ENCODE results near the gene IL9R.
A peak's percentile ranks its signal among the peaks of the same experiment; 100 is the strongest.
"Not testable (repeated sequence)": the region's sequence is repeated elsewhere in the genome, so short reads cannot be mapped to it uniquely, and the experiment has no call there.

IL9R gene

DNA sequence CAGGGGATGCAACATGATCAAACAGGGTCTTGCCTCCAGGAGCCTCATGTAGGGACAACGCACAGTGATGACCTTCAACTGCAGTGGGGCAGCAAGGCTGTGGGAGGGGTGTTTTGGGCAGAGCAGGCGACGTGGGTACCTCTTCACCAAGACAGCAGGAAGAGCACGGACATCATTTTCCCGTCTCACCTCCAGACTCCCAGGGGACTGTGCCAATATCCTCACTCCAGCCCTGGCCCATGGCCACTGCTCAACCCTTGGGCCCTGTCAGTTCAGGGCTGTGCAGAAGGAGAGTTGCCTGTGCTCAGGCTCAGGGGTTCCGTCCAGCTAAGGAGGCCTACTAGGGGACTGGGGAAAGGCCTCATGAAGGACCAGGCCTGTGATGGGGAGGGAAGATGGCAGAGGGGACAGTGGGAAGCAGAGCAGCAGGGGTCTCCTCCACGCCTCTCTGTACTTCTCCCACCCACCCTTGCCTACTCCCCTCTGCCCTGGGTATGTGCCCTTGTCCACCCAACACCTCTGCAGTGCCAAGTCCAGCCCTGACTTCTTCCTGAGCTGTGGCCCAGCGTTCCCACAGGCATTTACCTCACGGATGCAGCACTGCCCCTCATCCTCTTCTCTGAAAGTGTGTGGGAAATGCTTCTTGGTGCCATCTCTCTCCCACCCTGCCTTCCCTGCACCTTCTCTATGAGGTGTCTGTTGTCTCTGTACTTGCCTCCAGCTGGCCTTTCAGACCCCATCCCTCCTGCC is 1.4 kb downstream of the IL9R start:
- no peak for DNase-seq

DNA sequence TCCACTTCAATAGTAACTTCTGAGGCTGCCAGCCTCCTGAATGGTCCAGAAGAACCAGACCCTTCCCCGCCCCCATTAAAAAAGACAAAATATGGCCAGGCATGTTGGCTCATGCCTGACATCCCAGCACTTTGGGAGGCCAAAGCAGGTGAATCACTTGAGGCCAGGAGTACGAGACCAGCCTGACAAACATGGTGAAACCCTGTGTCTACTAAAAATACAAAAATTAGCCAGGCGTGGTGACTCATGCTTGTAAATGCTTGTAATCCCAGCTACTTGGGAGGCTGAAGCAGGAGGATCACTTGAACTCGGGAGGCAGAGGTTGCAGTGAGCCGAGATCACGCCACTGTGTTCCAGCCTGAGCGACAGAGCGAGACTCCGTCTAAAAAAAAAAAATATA is 2.3 kb downstream of the IL9R start:
- DNase-seq = not testable (repeated sequence)

DNA sequence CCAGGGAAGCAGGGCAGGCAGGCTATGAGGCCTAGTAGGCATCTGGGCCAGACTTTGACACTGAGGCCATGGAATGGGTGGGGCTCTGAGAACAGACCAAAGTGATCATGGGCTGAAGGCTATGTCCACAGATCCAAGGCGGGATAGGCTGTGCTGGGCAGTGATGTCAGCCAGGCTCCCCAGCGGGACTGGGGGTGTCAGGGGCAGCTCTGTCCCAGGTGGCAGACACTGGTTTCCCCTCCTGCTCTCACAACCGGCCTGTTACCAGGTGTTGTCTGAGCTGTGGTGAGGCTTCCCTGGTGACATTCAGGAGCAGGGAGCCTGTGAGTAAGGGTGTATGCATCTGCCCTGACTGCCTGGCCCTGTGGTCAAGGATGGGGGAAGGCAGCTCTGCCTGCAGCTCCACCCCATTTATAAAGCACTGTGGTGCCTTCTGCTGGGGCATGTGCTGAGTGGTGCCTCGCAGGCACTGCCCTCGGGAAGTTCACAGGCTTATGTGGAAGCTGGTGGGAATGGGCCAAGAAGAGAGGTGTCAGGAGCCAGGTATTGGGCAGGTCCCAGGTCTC is 2.9 kb downstream of the IL9R start:
- DNase-seq = peak; percentile 70

DNA sequence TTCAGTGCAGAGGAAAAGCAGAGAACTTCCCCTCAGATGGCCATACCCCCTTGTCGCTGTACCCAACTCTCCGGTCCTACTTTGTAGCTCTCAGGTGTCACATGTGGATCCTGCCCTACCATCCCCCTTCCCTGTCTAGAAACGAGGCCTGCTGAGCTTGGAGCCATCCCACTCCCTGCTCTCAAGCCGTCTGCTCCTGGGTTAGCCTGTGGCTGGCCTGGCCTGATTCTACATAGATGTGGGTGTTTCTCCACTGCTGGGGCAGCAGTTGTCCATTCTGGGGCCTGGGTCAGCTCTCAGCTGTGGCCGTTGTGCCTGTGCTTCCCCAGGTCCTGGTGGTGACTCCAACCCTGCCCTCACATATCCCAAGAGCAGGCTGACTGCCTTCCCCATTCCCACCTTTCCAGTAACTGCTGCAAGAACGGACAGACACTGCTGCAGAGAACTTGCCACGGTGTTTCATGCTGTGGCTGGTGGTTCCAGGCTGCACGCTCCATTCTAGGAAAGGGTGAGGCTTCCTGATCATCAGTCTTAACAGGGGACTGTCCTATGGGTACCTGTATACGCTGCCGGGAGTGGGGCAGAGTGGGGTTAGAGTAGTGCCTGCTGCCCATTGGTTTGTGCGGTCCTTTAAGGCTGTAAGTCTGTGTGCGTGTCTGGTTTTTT is 3.6 kb downstream of the IL9R start:
- peak; percentile 42 for DNase-seq

DNA sequence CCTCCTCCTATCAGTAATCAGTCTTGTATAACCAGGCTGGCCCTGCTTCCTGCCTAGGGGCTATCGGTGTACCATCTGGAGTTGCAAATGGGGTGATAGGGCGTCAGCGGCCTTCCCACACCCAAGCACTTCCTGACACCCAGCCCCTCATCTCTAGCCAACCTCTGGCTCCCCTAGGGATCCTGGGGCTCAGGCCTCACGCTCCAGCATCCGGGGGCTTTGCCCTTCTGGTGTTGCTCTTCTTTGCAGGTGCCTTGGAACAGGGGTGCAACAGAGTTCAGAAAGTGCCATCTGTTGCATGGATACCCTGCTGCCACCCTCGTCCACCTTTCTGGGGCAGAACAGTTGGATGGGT is 4.1 kb downstream of the IL9R start:
- DNase-seq = no peak

DNA sequence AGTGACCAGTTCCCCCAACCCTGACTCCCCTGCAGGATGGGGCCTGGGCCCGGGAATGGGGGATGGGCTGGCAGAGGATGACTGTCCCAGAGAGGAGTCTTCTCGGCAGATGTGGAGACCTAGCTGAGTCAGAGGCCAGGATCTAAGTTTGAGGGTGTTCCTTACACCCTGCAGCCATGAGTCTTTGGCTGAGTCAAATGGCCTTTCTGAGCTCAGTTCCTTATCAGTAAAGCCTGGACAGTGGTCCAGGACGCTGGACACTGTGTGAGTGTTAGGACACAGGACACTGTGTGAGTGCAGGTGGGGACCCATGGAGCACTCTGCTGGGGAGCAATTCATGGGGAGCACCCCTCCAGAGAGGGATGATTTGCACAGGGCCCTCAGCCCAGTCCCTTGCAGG is 5.0 kb downstream of the IL9R start:
- peak; percentile 55 for DNase-seq

DNA sequence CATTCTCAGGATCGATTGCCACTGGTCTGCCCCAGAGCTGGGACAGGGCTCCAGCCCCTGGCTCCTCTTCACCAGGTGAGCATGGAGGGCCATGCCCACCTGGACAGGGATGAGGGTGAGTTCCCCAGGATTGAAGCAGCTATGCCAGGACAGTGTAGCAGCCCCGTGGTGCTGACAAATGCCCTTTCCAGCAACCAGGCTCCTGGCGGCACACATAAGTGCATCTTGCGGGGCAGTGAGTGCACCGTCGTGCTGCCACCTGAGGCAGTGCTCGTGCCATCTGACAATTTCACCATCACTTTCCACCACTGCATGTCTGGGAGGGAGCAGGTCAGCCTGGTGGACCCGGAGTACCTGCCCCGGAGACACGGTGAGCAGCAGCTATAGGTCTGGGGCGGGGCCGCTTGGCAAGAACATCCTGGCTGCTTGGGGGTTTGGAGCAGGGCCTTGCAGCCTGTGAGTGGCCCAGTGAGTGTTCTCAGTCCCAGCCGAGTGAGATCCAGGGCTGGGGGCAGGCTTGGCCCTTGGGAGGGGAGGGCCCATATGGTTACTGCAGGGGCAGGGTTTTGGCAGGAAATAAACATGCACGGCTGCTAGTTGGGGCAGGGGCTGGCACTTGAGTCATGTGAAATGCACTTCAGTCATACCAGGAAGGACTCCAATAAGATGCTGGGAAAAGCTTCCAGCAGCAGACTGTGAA is 6.1 kb downstream of the IL9R start:
- DNase-seq = no peak

DNA sequence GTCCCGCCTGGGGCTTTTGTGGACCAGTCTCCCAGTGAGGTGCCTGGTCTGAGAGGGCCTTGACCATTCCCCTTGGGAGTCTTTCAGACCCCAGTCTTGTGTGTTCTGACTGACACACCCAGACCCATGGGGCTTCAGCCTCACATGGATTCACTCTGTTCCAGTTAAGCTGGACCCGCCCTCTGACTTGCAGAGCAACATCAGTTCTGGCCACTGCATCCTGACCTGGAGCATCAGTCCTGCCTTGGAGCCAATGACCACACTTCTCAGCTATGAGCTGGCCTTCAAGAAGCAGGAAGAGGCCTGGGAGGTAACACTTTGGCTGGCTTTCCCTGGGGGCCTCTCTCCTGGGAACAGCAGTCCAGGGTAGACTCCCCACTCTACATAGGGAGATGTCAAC is 6.8 kb downstream of the IL9R start:
- peak; percentile 61 for DNase-seq

DNA sequence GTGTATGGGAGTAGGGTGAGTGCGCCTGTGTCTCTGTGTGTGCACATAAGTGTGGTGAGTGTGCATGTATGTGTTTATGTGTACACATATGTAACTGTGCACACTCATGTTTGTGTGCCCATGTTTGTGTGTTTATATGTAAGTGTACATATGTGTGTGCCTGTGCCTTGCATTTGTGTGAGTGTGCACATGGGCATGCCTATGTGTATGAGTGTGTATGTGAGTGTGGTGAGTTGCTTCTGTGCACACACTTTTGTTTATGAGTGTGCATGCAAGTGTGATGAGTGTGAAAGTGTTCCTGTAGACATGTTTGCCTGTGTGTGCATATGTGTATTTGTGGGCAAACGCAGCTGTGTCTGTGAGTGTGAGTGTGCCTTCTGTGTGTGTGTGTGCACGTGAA is 7.2 kb downstream of the IL9R start:
- no peak for DNase-seq

DNA sequence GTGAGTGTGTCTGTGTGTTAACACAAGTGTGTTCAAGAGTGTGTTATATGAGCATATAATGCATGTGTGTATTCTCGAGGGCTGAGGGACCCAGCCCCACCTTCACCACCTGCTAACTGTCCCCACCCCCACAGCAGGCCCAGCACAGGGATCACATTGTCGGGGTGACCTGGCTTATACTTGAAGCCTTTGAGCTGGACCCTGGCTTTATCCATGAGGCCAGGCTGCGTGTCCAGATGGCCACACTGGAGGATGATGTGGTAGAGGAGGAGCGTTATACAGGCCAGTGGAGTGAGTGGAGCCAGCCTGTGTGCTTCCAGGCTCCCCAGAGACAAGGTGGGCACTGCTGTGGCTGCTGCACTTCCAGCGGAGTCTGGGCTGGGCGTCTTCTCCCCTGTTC is 7.6 kb downstream of the IL9R start:
- no peak for DNase-seq

DNA sequence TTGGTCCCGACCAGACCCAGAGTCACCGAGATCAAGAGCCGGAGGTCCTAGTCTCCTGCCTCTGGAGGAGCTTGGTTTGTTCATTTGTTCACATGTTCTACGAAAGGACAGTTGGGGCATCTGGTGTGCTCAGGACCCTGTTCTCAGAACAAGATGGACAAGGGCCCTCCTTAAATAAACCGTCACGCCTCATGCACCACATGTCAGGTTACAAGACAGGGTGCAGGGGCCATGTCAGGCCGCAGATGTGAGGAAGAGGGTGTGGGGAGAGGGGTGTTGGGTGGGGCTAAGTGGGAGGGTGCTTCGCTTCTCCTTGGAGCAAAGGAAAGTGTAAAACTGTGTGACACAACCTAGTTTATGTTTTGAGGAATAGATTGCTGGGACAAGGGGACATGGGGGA is 9.0 kb downstream of the IL9R start:
- DNase-seq = not testable (repeated sequence)

DNA sequence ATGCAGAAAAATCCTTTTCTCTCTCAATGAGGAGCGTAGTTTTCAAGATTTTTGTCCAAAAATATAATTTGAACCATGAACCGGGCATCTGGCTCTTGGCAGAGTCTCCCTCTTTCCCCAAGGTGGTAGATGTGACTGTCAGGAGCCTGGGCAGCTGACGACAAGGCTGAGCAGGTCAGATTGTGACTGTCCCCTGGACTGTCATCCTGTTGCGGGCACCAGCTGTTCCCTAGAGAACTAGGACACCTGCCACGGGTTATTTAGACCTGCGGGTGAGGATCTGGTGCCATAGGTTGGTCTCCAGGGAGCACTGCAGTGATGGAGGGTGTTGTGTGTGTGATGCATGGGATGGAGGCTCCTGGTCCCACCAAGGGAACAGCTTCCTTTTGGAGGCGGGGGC is 10.9 kb downstream of the IL9R start:
- DNase-seq = not testable (repeated sequence)

DNA sequence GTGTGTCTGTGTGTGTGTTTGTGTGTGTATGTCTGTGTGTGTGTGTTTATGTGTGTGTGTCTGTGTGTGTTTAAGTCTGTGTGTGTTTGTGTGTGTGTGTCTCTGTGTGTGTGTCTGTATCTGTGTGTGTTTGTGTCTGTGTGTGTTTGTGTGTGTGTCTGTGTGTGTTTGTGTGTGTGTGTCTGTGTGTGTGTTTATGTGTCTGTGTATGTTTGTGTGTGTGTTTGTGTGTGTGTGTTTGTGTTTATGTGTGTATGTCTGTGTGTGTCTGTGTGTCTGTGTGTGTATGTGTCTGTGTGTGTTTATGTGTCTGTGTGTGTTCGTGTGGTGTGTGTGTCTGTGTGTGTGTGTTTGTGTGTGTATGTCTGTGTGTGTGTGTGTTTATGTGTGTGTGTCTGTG is 11.4 kb downstream of the IL9R start:
- DNase-seq = no peak

DNA sequence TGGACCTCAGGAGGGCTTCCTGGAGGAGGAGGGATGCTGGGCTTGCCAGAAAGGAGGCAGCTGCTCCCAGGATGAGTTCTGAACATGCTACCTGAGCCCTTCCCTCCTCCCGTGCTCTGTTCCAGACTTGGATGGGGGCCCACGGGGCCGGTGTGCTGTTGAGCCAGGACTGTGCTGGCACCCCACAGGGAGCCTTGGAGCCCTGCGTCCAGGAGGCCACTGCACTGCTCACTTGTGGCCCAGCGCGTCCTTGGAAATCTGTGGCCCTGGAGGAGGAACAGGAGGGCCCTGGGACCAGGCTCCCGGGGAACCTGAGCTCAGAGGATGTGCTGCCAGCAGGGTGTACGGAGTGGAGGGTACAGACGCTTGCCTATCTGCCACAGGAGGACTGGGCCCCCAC is 12.2 kb downstream of the IL9R start:
- DNase-seq = not testable (repeated sequence)

DNA sequence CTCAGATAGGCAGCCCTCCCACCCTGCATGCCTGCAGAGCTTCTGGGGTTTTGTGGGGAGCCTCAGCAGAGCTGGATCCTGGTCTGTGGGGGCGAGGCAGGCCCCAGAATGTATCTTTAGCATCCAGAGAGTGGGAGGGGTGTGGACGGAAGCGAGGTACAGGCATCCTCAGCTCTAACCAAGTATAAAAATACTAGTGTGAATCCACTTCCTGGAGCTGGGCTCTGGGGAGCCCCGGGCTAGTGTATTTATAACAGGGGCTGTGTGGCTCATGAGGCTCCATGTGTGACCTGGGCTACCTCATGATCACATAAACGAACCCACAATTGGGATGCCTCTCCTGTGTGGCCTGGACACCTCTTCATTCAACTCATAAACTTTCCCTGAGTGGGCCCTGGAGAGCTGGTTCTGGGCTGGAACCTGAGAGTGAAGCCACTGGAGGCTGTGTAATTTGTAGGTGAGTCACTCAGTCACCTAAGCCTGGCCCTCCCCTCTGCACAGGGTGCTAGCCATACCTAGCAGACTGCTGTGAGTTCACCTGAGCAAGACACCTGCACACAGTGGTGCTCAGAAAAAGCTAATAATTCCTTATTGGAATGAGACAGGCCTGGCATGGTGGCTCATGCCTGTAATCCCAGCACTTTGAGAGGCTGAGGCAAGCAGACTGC is 15.9 kb downstream of the IL9R start:
- not testable (repeated sequence) for DNase-seq

DNA sequence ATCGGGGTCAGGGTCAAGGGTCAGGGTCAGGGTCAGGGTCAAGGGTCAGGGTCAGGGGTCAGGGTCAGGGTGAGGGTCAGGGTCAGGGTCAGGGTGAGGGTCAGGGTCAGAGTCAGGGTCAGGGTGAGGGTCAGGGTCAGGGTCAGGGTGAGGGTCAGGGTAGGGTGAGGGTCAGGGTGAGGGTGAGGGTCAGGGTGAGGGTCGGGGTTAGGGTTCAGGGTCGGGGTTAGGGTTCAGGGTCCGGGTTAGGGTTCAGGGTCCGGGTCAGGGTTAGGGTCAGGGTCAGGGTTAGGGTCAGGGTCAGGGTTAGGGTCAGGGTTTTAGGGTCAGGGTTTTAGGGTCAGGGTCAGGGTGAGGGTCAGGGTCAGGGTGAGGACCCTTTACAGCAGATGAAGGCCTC is 22.4 kb downstream of the IL9R start:
- not testable (repeated sequence) for DNase-seq

DNA sequence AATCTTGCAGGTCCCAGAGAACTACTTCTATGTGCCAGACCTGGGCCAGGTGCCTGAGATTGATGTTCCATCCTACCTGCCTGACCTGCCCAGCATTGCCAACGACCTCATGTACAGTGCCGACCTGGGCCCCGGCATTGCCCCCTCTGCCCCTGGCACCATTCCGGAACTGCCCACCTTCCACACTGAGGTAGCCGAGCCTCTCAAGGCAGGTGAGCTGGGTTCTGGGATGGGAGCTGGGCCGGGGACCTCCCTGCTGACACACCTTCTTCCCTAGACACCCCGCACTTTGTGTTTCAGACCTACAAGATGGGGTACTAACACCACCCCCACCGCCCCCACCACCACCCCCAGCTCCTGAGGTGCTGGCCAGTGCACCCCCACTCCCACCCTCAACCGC is 25.5 kb downstream of the IL9R start:
- DNase-seq = not testable (repeated sequence)

DNA sequence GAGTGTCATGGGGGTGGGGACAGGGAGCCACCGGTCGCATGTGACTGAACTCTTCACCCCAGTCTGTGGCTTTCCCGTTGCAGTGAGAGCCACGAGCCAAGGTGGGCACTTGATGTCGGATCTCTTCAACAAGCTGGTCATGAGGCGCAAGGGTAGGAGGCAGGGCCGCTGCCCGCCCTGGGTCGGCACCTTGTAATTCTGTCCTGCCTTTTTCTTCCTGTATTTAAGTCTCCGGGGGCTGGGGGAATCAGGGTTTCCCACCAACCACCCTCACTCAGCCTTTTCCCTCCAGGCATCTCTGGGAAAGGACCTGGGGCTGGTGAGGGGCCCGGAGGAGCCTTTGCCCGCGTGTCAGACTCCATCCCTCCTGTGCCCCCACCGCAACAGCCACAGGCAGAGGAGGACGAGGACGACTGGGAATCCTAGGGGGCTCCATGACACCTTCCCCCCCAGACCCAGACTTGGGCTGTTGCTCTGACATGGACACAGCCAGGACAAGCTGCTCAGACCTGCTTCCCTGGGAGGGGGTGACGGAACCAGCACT is 27.5 kb downstream of the IL9R start:
- not testable (repeated sequence) for DNase-seq

DNA sequence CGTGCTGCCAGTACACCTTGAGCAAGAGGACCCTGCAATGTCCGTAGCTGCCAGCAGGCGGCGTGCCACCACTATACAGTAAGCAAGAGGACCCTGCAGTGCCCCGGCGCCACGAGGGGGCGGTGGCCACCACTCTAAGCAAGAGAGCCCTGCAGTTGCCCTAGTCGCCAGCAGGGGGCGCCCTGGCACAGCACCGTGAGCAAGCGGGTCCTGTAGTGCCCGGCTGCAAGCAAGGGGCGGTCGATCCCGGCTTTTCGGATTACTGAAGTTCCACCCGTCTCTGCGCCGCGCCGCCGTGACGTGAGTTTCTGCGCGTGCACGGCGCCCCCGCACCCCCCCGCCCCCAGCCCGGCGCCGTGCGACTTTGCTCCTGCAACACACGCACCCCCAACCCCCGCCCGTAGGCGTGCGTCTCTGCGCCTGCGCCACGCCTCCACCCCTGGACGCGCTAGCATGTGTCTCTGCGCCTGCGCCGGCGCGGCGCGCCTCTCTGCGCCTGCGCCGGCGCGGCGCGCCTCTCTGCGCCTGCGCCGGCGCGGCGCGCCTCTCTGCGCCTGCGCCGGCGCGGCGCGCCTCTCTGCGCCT is 31.2 kb downstream of the IL9R start:
- not testable (repeated sequence) for DNase-seq

DNA sequence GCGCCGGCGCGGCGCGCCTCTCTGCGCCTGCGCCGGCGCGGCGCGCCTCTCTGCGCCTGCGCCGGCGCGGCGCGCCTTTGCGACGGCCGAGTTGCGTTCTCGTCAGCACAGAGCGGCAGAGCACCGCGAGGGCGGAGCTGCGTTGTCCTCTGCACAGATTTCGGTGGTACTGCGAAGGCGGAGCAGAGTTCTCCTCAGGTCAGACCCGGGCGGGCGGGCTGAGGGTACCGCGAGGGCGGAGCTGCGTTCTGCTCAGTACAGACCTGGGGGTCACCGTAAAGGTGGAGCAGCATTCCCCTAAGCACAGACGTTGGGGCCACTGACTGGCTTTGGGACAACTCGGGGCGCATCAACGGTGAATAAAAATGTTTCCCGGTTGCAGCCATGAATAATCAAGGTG is 31.8 kb downstream of the IL9R start:
- DNase-seq = not testable (repeated sequence)

DNA sequence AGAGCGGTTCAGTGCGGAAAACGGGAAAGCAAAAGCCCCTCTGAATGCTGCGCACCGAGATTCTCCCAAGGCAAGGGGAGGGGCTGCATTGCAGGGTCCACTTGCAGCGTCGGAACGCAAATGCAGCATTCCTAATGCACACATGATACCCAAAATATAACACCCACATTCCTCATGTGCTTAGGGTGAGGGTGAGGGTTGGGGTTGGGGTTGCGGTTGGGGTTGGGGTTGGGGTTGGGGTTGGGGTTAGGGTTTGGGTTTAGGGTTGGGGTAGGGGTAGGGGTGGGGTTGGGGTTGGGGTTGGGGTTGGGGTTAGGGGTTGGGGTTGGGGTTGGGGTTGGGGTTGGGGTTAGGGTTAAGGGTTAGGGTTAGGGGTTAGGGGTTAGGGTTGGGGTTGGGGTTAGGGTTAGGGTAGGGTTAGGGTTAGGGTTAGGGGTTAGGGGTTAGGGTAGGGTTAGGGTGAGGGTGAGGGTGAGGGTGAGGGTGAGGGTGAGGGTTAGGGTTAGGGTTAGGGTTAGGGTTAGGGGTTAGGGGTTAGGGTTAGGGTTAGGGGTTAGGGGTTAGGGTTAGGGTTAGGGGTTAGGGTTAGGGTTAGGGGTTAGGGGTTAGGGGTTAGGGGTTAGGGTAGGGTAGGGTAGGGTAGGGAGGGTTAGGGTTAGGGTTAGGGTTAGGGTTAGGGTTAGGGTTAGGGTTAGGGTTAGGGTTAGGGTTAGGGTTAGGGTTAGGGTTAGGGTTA is 32.4 kb downstream of the IL9R start:
- not testable (repeated sequence) for DNase-seq

DNA sequence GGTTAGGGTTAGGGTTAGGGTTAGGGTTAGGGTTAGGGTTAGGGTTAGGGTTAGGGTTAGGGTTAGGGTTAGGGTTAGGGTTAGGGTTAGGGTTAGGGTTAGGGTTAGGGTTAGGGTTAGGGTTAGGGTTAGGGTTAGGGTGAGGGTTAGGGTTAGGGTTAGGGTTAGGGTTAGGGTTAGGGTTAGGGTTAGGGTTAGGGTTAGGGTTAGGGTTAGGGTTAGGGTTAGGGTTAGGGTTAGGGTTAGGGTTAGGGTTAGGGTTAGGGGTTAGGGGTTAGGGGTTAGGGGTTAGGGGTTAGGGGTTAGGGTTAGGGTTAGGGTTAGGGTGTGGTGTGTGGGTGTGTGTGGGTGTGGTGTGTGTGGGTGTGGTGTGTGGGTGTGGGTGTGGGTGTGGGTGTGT is 33.0 kb downstream of the IL9R start:
- DNase-seq = not testable (repeated sequence)
